ENCODE data around the gene SDCBP2.

GRCh38 chr20:1297486-1297885 is 31.5 kb downstream of the SDCBP2 start:
- no peak for TF ChIP-seq CTCF (IDR thresholded peaks at IDR 0.05)
- no peak for TF ChIP-seq POLR2A (IDR thresholded peaks at IDR 0.05)

All from heart left ventricle (tissue), 13 donors.